GM18511 (cell line): ENCODE measurements around the gene APOH.

Source experiments
- ATAC-seq: cut with Tn5 transposase; IDR thresholded peaks from one replicate; pipeline ENCODE4 v1.9.1; 2021; ENCODE audit warnings: mild to moderate bottlenecking, moderate library complexity; ENCODE audit not compliant: unreplicated experiment

The APOH gene

DNA sequence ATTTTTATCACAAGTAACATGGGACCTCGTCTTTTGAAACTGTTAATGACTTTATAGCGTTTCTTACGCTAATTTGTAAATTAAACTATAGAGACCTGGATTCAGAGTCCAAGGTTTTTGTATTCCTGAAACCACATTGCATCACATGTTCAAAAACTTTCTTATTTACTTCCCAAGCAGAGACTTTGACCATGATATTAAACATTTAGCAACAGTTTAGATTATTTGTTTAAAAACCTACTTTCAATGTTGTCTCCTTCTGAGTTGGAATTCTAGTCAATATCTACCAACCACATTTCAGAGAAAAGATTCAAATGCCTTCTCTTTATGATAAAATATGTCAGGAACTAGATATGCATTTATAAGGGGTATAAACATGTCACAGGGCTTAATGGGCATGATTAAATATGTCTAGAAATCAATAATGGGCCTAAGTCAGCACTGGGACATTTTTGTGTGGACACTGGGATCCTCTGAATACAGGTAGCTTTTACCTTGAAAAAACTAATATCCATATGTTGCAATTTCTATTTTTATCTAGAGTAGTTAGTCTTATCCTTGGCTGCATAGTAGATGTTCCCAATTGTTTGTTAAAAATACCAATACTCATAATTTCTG is 6.3 kb upstream of the APOH start:
- no peak for ATAC-seq

DNA sequence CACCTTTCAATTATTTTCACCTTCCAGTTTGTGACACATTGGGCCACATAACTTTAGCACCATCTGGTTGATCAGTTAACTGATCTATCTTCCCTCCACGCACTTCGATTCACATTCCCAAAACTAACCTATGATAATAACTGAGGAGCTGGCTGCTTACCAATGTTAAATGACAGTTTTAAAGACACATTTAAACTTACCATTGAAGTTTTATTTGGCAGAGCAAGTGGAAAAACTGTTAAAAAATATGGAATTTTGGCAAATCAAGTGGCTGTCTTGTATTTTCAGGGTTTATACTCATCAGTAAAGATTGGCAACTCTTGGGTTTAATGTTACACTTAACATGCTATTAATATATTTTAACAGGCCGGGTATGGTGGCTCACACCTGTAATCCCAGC is 5.4 kb upstream of the APOH start:
- no peak for ATAC-seq

DNA sequence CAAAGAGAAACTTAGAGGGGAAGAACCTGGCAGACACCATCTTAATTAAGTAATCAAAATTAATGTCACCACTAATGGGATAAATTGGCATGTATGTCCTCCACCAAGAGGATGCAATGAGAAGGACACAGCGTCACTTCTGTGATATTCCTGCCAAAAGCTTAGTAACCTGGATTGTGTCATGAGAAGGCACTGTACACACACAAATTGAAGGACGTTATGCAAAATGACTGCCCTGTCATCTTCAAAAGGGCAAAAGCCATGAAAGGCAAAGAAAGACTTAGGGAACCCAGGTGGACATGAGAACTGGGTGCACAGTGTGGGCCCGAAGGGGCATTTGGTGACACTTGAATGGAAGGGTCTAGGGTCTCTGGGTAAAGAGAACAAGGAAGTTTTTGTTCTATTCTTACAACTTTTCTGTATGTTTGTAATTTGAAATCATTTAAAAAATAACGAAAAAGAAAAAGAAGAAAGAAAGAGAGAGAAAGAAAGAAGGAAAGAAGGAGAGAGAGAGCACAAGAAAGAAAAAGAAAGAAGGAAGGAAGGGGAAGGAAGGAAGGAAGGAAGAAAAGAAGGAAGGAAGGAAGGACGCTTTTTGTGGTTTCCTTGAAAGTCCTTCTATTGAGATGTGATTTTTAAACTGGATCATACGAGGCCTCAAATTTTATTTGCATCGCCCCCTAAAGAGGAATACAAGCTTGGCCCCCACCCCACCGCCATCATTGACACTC is 4.0 kb upstream of the APOH start:
- ATAC-seq: no peak

DNA sequence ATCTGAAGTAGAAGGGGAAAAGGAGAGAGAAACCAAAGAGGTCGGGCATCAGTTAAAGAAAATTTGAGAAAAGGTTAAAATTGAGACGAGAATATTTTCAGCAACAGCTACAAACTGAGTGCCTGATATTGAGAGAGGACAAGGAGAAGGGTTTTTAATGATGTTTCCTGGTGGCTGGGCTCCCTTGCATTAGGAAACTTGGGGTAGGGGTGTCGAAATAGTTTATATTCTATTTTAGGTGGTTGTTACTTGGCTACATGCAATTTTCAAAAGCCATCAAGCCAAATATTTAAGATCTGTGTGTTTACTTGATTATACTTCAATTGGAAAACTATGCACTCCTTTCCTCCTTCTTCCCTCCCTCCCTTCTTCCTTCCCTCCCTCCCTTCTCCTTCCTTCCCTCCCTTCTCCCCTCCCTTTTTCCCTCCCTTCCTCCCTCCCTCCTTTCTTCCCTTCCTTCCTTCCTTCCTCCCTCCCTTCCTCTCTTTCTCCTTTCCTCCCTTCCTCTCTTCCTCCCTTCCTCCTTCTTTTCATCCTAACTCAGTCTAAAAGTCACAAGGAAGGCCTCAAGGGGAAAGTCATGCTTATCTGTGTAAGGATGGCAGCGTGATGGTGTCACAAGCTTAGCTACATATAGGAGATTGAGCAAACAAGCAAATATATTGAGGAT is 1.8 kb upstream of the APOH start:
- ATAC-seq: no peak

DNA sequence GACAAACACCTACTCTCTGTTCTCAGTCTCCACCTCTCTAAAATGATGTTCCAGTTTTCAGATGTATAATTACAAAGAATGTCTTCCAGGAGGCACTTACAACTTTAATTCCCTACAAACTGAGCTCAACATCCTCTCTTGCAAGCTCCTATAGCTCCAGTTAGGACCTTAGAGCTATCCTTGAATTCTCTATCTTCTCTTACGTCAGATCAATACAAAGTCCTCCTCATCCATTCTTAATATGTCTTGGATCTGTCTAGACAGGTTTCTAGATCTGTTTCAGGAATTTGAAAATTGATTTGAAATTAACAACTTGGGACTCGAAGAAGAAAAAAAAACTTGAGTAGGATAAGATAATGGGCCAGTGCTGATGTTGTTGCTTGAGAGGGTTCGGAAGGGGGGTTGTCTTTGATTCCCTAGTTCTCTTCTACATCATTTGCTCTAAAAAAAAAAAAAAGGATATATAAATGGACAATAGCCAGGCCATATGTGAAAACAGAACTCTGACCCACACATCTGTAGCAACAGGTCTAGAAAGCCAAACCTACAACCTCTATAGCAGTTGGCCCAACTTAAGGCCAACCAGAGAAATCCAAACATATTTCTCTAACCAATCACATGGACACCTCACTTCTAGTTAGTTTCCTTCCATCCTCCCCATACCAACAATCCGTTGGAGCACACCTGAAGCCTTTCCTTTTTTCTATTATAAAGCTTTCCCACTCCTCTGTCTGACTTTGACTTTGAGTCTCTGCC is 746 bp upstream of the APOH start:
- ATAC-seq: no peak

DNA sequence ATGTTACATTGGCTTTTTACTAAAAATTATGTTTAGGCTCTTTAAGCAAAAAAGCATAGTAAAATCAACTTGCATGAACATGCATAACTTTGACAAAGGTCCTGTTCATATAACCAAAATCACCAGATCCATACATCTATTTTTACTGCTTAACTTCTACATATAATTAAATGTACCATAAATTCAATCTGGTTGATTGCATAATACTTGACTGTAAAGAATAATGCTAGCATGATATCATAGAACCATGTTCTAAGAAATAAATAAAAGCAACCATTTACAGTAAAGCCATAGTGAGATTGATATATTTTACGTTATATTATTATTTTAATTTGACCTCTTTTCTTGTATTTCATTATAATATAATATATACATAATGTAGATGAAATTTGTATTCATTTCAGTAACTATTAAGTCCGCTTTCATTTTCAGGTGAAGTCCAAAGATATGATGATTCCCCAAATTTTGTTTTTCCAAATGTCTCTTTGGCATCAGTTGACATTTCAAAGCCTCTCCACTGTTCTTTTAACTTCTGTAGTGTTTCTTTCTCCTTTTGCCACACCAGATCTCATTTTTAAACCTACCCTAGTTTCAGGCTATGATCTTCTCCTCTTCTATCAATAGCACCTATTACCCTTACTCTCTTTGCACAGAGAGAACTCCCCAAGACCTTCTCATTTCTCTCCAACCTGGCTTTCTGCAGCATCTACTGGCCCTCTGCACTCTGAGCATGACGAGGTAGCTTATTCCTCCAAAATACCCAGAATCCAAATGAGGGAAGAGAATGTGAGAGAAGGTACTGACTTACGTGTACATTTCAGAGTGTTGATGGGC is 1.8 kb downstream of the APOH start:
- no peak for ATAC-seq

DNA sequence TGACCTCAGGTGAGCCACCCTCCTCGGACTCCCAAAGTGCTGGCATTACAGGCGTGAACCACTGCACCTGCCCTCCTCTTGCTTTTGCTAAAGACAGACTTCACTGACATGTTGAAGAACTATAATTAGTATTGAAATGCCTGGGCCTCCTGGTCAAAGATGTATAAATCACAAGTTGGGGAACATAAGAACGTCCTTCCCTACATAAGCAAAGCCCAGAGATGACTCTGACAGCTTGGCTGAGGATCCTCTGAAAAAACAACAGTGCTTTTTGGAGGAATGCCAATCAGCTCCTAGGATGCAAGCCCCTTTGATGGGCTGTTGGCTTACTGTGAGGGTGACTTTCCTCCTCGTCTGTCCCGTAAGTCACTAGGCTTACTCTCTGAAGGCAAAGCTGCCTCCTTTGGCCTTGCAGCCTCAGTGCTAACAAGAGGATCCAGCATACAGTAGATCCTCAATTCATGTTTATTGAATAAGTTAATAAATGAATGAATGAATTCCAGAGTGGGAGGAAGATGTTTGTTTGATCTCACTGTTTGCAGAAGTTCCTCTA is 6.3 kb downstream of the APOH start:
- no peak for ATAC-seq

DNA sequence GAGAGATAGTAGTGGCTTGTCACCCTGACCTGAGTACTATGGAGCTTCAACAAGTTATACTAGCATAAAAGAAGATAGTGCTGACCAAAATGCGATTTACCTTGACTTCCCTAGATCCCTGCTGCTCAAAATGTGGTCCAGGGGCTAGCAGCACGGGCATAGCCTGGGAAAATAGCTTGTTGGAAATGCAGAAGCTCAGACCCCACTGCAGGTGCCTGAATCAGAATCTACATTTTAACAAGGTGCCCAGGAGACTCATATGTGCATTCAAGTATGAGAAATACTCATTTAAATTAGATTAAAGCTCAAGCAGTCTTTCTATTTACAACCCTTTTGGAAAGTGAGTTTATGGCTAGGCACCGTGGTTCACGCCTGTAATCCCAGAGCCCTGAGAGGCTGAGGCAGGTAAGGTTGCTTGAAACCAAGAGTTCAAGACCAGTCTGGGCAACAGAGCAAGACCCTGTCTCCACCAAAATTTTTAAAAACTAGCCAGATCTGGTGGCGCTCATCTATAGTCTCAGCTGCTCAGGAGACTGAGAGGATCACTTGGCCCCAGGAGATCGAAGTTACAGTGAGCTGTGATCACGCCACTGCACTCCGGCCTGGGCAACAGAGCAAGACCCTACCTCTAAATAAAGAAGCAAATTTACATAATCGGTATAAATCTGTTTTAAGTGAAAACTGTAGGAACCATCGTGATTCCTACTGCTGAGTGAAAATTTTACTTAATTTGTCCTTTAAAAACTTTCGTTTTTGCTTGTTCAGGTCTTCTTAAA is 7.3 kb downstream of the APOH start:
- ATAC-seq: no peak

DNA sequence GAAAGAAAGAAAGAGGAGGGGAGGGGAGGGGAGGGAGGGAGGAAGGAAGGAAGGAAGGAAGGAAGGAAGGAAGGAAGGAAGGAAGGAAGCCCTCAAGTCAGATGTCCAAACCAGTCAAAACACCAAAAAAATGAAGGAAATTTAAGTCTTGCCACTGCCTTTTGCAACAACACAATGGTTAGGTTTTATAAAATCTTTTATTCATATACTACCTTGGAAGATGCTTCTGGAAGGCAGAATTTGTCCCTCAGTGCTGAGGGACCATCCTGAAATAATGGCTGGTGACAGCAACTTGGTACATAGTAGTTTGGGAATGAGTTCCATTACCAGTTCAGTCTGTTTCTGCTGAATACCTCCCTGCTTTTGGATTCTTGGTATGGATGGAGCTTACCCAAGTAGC is 7.9 kb downstream of the APOH start:
- ATAC-seq: no peak

DNA sequence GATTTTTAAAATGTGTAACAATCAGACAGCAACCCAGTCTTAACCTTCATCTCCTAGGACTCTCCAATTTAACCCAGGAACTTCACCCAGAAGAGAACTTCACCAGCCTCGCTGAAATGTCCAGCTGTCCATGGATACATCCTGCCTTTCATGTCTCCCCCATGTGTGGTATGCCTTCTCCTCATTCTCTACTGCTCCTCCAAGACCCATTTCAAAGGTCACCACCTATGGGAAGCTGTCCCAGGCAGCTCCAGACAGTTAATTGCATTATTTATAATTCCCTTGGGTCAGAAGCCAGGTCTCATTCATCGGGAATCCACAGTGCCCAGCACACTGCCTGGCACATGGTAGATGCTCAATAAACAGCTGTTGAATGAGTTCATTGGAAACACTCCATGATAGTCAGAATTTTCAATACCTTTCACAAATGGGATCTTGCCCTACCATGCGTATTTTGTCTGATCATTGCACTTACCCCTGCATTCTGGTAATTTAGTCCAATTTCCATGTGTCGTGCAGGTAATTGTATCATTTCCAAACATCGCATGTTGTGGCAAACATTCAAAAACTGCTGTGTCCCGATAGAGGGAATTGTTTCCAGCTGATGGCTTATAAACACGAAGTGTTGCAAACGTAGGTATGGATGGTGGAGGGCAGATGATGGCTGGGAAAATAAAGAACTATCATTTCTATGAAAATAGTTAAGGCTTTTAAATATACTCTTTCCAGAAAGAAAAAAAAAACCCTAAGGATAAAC is 9.0 kb downstream of the APOH start:
- no peak for ATAC-seq

DNA sequence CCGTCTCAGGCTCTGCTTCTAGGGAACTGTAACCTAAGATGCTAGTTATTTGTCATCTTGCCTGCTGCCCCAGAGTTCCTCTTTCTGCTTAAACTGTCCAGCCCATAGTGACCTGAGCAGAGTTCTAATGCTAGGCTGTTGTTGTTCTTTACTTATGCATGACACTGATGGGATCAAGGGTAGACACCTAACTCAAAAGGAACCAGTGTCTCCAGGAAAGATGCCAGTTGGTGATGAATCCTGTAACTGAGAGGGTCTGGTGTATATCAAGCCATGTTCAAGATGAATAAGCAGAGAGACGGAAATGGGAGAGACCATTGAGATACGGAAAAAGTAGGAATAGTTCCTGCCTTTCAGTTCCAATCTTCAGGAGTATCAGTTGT is 13.7 kb downstream of the APOH start:
- no peak for ATAC-seq

DNA sequence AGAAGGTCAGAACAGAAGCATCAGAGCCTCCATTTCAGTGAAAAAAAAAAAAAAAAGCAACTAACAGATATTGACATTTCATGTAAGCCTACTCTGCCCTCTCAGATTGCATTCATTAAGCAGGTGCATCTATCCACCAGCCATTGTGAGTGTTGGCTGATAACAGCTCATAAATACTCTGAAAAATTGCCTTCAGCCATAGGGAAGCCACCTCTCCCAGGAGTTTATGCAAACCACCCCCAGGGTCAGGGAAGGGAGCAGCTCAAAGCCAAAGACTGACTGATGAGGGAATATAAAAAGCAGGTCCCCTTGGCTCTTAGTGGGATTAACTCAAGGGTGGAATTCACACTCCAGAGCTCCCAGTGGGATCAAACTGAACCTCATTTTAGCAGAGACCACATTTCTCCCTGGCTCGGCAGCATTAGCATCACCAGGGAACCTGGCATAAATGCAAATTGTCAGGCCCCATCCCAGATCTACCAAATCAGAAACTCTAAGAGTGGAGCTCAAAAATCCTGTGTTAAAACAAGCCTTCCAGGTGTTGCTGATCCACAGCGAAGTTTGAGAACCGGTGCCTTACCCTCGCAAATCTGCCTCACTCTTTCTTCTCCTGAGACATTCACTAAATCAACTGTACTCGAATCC is 14.2 kb downstream of the APOH start:
- ATAC-seq: no peak

DNA sequence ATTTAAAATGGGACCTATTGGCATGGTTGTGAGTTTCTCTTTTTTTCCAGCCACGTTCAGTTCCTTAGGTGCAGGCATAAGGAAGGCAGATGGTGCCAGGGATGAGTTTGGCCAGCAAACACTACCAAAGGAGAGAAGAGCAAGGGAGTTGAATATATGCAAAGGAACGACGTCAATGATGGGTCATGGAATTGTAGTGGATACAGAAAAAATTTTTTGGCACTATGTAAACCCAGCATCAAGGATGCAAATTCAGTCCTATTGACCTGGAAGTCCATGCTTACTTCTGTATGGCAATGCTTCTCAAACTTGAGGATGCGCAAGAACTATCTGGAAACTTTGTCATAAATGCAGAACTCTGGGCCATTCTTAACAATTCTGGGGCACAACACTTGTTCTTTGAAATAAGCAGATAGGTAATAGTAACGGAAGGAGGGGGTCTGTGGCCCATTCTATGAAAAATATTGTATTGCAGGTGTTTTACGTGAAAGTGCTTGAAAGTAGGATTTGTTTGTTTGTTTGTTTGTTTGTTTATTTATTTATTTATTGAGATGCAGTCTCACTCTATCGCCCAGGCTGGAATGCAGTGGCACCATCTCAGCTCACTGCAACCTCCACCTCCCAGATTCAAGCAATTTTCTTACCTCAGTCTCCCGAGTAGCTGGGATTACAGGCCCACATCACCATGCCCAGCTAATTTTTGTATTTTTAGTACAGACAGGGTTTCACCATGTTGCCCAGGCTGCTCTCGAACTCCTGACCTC is 18.0 kb downstream of the APOH start:
- ATAC-seq: no peak

DNA sequence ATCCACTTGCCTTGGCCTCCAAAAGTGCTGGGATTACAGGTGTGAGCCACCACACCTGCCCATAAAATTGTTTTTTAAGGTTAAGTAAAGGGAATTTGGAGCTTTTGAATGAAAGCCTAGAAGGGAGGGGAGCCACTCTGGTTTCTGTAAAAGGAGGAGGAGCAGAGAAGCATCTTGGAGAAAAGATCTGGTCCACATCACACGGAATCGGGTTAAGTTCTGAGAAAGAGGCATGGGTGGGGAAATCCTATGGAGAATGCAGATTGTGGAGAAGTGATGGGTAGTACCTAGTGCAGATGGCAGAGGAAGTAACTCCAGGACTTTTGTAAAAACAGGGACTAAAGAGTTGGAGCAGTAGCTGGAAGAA is 19.0 kb downstream of the APOH start:
- no peak for ATAC-seq

DNA sequence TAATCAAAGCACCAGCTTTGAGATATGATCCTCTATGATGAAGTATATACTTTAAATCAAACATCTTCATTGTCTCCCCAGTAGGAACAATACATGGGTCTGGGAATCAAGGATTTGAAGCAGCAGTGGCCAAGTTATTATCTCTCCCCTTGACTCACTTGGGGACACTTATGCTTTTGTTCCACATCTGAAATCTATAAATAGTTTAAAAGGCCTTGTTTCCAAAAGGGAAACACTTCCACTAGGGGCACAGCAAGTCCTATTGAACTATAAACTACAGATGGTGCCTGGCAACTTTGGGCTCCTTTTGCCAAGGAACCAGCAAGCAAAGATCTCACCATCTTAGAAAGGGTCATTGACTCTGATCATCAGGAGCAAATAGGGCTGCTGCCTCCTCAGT is 21.3 kb downstream of the APOH start:
- no peak for ATAC-seq

DNA sequence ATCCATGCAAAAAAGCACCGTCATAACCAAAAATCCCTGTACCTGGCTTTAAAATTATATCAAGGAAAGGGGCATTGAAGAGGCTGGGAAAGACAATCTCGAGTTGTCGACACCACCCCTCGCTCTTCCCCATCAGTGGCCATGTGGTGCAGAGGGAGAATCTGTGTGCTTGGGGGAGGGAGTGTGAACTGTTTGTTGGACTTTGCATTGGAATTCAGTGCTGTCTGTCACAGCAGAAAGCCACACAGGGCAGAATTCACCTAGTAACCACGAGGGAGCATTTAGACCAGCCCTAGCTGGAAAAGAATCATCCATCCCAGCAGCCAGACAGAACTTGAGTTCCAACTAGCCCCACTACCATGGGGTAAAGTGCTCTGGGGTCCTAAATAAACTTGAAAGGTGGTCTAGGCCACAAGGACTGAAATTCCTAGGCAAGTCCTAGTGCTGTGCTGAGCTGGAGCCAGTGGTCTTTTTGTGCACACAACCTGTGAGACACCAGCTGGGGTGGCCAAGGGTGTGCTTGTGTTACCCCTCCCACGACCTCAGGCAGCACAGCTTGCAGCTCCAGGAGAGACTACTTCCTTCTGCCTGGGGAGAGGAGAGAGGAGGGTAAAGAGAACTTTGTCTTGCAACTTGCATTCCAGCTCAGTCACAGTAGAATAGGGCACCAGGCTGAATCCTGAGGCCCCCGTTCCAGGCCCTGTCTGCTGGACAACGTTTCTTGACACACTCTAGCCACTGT is 25.8 kb downstream of the APOH start:
- ATAC-seq: no peak

DNA sequence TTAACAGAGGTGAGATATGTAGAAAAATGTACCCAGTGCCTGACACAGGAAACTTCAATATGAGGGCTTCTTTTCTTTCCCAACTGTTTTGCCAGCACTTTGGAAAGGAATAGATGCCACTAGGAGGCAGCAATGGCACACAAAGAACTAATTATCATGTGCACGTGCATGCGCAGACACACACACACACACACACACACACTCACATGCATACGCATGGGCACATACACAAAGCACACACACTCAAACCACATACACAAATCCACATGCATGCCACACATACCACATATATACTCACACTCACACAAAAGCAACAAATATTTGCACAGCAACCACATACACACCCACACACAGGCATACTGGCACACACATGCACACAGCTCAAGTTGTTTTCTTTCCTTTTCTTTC is 28.5 kb downstream of the APOH start:
- ATAC-seq: no peak
